Cerebellar nuclear complex (tissue), 1 donor: Measurements from ENCODE around the gene KCNG4.
"Not testable (repeated sequence)": the region's sequence is repeated elsewhere in the genome, so short reads cannot be mapped to it uniquely, and the experiment has no call there.

Experiments used
- DNase-seq, 2 experiments: peaks; one replicate each; lab custom pipeline; 2025; lab: John Stamatoyannopoulos, UW

The KCNG4 gene

GRCh38 chr16:84234321-84235241 lies 5.2 kb downstream of the KCNG4 start:
- DNase-seq, result no peak

- DNase-seq, result no peak
These were observed 6.1 kb downstream of the KCNG4 start for GRCh38 chr16:84233748-84234147.

GRCh38 chr16:84232969-84233368 lies 6.8 kb downstream of the KCNG4 start:
- no peak for DNase-seq

DNA sequence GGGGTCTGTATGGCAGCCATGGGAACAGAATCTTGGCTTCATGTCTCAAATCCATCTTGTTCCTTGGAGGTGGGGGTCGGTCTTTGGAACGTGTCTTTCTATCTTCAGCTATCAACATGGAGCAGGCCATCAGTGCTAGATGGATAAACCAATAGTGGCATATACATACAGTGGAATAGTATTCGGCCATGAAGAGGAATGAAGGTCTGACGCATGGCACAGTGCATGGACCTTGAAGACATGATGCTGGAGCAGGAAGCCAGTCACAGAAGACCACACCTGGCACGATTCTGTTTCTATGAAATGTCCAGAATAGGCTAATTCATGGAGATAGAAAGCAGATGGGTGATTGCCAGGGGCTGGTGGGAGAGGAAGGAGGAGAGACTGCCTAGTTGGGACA lies 7.8 kb downstream of the KCNG4 start:
- no peak for DNase-seq

GRCh38 chr16:84229471-84229870 lies 10.3 kb downstream of the KCNG4 start:
- no peak for DNase-seq

GRCh38 chr16:84228256-84228838 lies 11.5 kb downstream of the KCNG4 start:
- no peak for DNase-seq

- no peak for DNase-seq
These were observed 12.3 kb downstream of the KCNG4 start for GRCh38 chr16:84227548-84227947.

DNA sequence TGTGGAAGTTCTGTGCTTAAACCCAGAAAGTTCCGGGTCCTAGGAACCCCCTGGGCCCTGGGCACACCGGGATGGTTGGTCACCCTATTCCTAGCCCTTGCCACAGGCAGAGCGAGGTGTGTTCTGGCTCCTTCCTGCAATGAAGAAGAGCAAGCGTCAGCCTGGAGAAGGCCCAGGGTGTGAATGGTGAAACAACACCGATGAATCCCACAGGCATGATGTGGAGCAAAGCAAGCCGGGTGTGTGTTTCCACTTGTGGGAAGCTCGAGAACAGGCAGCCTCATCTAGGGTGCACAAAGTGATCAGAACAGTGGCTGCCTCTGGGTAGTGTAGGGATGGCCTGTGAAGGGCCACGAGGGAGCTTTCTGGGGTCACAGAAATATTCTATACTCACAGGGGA lies 13.8 kb downstream of the KCNG4 start:
- no peak for DNase-seq

- no peak for DNase-seq
These were observed 14.2 kb downstream of the KCNG4 start for GRCh38 chr16:84225571-84225970.

GRCh38 chr16:84225126-84225525 lies 14.7 kb downstream of the KCNG4 start:
- DNase-seq, result no peak

GRCh38 chr16:84224554-84224953 lies 15.3 kb downstream of the KCNG4 start:
- DNase-seq, result no peak

- no peak for DNase-seq
These were observed 16.4 kb downstream of the KCNG4 start for GRCh38 chr16:84223456-84223855.

- DNase-seq, result no peak
These were observed 19.0 kb downstream of the KCNG4 start for GRCh38 chr16:84220851-84221250.

DNA sequence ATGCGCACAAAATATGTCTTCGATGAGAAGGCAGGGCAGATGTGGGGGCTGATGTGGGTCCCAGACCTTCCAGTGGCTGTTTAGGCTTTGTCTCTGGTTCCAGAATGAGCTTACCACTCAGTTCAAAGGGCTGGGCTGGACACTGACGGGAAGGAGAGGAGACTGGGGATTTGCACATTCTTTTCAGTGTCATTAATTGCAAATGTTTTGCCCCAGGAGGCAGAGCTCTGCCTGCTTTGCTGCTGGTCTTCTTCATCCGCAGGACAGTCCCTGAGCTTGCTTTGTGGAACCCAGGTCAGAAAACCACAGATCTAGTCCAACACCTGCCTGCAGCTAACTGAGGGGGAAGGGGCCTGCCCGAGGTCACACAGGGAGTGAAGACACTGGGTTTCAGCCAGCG lies 20.9 kb downstream of the KCNG4 start:
- no peak for DNase-seq

DNA sequence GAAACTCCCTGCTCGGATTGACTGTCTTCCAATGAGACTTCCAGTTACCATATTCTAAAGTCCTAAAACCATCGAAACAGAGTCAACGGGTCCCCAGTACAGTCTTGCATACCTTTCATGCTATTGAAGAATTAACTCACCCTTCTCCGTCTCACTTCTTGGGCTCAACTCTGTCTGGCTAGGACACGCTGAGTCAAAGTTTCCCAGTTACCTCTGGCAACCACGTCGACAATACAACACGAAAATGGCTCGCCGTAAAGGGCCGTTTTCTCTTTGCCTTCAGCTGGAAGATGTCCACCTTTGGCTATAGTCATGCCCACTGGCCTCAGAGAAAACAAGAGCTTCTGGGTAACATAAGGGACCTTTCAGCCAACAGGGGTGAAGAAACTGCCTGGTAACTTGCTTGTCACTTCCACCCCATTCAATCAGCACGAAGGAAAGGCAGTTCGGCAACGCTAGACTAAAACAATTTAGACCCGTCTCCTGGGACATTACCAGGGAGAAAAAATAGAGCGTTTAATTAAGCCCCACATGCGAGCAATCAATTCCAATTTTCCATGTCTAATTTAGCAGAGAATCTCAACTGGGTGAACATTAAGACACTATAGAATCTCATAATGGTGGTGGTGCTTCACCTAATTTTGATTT lies 21.5 kb downstream of the KCNG4 start:
- no peak for DNase-seq

DNA sequence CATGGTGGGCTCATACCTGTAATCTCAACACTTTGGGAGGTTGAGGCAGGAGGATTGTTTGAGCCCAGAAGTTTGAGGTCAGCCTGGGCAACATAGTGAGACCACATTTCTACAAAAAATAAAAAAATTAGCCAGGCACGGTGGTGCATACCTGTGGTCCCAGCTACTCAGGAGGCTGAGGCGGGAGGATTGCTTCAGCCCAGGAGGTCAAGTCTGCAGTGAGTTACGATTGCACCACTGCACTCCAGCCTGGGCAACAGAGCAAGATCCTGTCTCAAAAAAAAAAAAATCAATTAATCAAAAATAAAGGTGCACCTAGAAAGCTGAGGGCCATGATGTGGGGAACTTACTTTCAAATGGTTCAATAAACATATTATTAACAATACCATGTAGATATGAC lies 23.7 kb downstream of the KCNG4 start:
- not testable (repeated sequence) for DNase-seq

DNA sequence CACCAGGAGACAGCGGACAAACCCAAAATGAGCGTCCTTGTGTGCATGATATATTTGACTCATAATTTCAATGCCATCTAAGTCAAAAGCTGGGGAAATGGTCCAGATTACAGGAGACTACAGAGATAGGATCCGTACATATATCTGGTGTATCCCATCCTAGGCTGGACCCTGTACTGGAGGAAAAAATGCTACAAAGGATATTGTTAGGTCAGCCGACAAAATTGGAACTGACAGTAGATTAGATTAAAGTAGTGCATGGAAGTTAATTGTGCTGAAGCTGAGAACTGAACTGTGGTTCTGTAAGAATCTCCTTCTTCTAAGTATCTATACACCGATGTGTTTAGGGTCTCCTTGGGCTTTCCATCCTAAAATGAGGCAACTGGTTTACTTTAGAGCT lies 24.3 kb downstream of the KCNG4 start:
- DNase-seq, result no peak

- DNase-seq, result no peak
These were observed 25.3 kb downstream of the KCNG4 start for GRCh38 chr16:84214451-84215066.

GRCh38 chr16:84212631-84213030 lies 27.2 kb downstream of the KCNG4 start:
- DNase-seq, result no peak

- DNase-seq, result no peak
These were observed 27.7 kb downstream of the KCNG4 start for GRCh38 chr16:84212154-84212553.

DNA sequence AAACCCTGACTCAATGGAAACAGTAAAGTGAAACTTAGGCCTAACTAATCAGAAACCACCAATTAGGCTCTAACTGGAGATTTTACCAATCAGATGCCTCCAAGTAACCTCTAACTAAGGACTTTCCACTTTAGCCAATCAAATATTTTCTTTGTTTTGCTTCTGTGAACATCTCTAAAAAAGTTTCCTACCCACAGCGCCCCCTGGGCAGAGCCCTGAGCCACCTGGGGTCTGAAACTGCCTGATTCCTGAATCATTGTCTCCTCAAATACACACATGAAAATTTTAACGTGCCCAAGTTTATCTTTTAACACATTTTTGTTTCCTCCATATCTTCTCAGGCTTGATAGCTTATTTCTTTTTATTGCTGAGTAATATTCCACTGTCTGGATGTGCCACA lies 29.8 kb downstream of the KCNG4 start:
- DNase-seq, result no peak

DNA sequence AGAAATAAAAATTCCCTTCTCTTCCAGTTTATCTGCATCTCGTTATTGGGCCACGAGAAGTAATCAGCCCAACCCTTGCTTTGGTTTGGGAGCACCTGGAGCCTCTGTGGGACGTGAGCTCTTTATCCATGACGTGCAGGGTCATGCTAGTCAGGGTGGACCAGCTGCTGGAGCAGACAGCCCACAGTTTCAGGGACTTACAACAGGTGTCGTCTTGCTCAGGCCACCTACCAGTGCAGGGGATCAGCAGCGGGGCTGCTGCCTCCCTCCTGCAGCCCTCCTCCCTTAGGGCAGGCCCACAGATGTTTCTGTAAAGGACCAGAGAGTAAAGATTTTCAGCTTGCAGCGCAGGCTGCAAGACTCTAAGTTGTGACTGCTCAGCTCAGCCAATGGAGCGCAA lies 31.9 kb downstream of the KCNG4 start:
- no peak for DNase-seq

GRCh38 chr16:84207251-84207650 lies 32.6 kb downstream of the KCNG4 start:
- no peak for DNase-seq
